ENCODE results near the gene TMEM200B. TPM values are rescaled to one million over a fixed set of nuclear protein-coding genes. Genes with fewer than 3 reads are reported as not detected.
A peak's percentile ranks its signal among the peaks of the same experiment; 100 is the strongest.
"Not testable (repeated sequence)": the region's sequence is repeated elsewhere in the genome, so short reads cannot be mapped to it uniquely, and the experiment has no call there.

Gene TMEM200B
- total RNA-seq, 3 donors from 2014 or later, result 0.61 to 1.7 (median 1.0) TPM

DNA sequence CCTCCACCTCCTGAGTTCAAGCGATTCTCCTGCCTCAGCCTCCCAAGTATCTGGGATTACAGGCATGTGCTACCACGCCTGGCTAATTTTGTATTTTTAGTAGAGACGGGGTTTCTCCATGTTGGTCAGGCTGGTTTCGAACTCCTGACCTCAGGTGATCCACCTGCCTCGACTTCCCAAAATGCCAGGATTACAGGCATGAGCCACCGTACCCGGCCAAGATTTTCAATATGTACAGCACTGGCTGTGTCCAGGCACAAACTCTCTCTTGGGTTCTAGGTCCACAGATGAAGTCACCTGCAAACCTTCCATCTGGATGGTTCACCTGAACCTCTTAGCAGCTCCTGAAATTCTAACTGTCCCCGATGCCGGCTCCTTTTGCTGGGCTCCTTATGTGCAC is 26.6 kb upstream of the TMEM200B start:
- H3K9me3 Mint-ChIP-seq; H3K27me3 Mint-ChIP-seq (ENCODE audit: low read depth); ATAC-seq; H3K4me1 Mint-ChIP-seq (ENCODE audit: low read depth); DNase-seq; H3K4me3 Mint-ChIP-seq: not testable (repeated sequence)
- peaks cover 64% of the 10 kb centered on the region for H3K36me3 Mint-ChIP-seq (ENCODE audit: insufficient read depth)

DNA sequence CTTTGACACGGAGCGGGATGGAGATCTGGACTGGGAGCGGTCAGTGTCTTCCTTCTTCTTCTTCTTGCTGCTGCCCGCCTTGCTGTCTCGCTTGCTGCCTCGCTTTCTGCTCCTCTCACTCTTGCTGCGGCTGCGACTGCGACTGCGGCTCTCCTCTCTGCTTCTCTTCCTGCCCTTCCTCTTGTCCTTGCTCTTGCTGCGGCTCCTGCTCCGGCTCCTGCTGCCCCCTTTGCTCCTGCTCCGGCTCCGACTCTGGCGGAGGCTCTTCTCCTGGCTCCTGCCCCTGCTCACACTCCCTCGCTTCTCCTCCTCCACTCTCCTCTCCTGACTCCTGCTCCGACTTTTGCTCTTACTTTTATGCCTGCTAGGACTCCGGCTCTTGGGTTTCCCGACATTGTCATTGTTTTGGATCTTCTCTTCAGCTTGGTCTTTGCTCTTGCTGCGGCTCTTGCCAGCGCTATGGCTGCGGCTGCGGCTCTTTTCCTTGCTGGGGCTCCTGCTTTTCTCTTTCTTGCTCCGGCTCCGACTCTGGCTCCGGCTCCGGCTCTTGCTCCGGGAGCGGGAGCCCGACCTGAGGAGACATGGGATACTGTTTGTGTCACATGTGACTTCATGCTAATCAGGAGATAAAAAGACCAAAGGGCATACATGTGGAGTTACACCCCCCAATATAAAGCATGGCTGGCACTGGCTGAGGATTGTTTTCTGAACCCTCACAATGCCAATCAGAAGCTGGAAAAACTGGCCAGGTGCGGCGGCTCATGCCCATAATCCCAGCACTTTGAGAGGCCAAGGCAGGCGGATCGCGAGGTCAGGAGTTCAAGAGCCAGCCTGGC is 25.2 kb upstream of the TMEM200B start:
- no peaks in the 10 kb centered on the region for H3K4me1 Mint-ChIP-seq (ENCODE audit: low read depth)
- H3K36me3 Mint-ChIP-seq (ENCODE audit: insufficient read depth), result peaks cover 65% of the 10 kb centered on the region
- DNase-seq, result no peak
- no peak overlapping the region for H3K4me3 Mint-ChIP-seq
- H3K9me3 Mint-ChIP-seq, result no peaks in the 10 kb centered on the region
- no peak for ATAC-seq
- no peaks in the 10 kb centered on the region for H3K27me3 Mint-ChIP-seq (ENCODE audit: low read depth)

DNA sequence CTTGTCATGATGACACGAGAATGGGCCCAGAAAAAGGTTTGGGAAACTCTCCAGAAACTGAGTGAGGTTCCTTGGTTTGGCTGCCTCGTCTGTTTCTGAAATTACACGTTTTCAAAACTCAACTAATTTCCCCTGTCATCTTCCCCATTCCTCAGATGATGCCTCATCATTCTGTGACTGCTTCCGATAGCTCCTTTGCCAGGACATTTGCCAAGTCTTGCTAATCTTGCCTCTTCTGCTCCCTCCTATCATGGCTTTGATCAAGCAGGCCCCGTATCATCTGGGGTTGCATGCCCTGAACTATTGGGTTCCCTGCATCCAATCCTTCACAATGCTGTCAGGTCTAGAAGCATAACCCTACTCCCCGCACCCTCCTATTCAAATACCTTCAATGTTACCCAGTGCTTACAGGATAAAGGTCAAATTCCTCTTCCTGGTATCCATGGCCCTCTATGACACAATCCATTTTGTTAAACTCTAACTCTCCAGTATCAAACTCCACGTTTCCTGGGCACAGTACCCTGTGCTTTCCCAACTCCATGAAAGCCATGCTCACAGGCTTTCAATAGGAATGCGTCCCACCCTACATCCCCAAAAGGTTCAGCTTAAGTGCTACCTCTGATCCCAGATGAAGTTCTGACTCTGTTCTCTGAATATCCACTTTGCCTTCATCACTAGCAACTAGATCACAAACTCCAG is 22.2 kb upstream of the TMEM200B start:
- H3K36me3 Mint-ChIP-seq (ENCODE audit: insufficient read depth), result peaks cover 53% of the 10 kb centered on the region
- H3K27me3 Mint-ChIP-seq (ENCODE audit: low read depth), result no peaks in the 10 kb centered on the region
- H3K4me3 Mint-ChIP-seq, result no peak overlapping the region
- DNase-seq (no peak), ATAC-seq (no peak)
- no peaks in the 10 kb centered on the region for H3K4me1 Mint-ChIP-seq (ENCODE audit: low read depth)
- no peaks in the 10 kb centered on the region for H3K9me3 Mint-ChIP-seq

DNA sequence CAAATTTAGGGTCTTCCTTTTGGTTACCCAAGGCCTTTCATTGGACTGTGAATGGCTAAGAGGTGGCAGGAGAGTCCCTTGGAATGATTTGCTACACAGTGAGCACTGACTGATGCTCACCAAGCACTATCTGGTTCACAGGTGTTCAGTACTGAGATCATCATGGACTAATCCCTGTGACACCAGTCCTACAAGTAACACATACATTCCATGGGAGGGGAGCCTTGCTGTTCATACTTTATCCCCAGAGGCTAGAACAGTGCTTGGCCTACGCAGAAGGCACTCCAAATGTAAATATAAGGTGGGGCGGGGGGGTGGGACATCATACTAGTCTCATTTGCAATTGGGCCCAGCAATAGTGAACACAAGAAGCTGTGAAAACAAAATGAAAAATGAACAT is 20.5 kb upstream of the TMEM200B start:
- ATAC-seq, result no peak
- H3K4me3 Mint-ChIP-seq, result no peak overlapping the region
- H3K4me1 Mint-ChIP-seq (ENCODE audit: low read depth), result no peaks in the 10 kb centered on the region
- H3K9me3 Mint-ChIP-seq, result no peaks in the 10 kb centered on the region
- no peak for DNase-seq
- no peaks in the 10 kb centered on the region for H3K27me3 Mint-ChIP-seq (ENCODE audit: low read depth)
- H3K36me3 Mint-ChIP-seq (ENCODE audit: insufficient read depth), result peaks cover 43% of the 10 kb centered on the region

DNA sequence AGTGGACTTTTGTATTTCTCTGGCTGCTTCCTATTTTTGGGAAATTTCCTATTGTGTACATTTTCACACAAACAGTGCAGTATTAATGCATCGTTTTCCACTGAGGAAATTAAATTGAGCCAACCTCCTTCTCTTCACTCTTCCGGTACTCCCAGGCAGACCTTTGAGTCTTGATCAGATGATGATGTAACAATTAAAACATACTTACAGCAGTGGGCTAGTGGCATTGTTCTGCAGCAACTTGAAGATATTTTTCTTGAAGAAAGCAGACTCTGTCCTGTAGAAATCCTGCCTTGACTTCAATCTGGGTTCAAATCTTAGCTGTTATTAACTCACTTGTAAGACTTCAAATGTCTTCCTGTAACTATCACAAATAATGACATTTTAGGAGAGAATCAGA is 19.0 kb upstream of the TMEM200B start:
- DNase-seq (no peak), ATAC-seq (no peak)
- Mint-ChIP-seq H3K36me3 (ENCODE audit: insufficient read depth) (peaks cover 29% of the 10 kb centered on the region), H3K4me3 (no peak overlapping the region), H3K9me3 (no peaks in the 10 kb centered on the region), H3K27me3 (ENCODE audit: low read depth) (no peaks in the 10 kb centered on the region), H3K4me1 (ENCODE audit: low read depth) (no peaks in the 10 kb centered on the region)

DNA sequence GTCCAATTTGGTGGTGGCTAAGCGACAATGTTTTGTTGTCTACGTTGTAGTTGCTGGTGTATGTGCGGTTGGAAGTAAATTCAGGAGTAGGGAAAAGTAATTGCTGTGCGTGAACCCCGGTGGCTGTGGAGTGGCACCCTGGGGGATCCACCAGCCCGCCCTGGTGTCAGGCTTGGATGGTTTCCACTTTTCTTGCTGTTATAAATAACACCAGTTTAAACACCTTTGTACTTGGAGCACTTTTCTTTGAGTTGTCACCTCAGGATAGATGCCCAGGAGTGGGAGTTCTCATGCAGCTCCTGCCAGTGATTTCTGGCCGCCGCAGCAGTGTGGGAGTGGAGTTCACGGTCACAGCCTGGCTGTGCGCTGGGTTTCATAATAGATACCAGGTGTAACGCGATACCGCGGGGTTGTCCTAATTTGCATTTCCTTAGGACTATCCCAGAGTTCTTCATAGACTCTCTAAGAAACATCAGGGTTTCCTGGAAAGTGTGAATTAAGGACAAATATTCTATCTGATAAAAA is 12.8 kb upstream of the TMEM200B start:
- Mint-ChIP-seq H3K4me1 (ENCODE audit: low read depth) (no peaks in the 10 kb centered on the region), H3K4me3 (no peak overlapping the region), H3K36me3 (ENCODE audit: insufficient read depth) (no peaks in the 10 kb centered on the region), H3K27me3 (ENCODE audit: low read depth) (peaks cover 12% of the 10 kb centered on the region), H3K9me3 (no peaks in the 10 kb centered on the region)
- DNase-seq (no peak), ATAC-seq (no peak)

DNA sequence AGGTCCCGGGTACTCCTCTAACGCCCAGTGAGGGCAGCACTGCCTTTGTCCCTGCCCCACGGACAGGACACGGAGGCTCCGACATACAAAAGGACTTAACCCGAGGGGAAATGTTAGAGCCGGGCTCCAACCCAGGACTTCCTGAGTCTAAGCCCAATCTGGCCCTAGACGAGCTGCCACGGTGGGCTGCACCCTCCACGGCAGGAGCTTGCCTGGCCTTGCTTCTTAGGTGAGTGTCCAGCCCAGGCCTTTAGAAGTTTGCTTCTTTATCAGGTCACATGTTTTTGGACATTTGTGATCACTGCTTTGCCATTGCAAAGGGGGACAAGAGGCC is 11.0 kb upstream of the TMEM200B start:
- H3K36me3 Mint-ChIP-seq (ENCODE audit: insufficient read depth), result no peaks in the 10 kb centered on the region
- H3K4me1 Mint-ChIP-seq (ENCODE audit: low read depth), result no peaks in the 10 kb centered on the region
- peaks cover 12% of the 10 kb centered on the region for H3K27me3 Mint-ChIP-seq (ENCODE audit: low read depth)
- no peaks in the 10 kb centered on the region for H3K9me3 Mint-ChIP-seq
- ATAC-seq (peak in 1 of 2 donors; percentile 35), DNase-seq (no peak)
- H3K4me3 Mint-ChIP-seq, result no peak overlapping the region

DNA sequence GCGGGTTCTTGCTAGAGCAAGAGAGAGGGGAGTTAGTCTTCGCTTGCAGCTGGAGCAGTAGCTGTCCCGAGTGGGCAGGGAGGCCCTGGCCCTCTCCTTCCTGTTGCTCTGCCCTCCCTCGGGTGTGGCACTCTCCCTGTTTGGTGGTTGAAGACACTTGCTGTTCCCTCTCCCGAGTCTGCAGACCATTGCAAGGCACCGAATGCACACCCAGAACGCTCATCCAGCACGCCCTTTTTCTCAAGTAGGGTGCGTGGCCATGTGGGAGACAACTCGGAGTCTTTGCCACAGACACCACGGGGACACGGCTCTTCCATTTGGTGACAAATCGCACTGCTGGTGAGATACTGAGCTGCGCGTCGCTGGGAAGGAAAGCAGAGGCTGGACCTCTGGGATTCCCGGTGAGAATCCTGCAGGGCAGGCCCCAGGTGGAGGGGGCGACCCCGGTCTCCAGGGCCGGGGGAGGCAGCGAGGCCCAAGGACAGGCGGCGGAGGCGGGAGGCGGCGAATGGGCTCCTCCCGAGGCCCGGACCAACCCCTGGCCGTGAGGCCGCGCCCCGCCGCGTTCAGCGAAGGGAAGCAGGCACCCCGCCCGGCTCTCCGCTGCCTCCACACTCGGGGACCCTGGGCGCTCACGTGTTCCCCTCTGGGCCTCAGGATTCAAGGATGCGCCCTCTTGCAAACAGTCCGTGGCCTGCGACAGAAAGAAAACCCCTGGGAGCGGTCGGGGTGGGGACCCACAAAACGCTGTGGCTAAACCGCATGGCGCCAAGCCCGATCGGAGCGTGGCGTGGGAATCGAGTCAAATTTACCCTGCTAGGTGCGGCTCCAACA is 10.4 kb upstream of the TMEM200B start:
- ATAC-seq (peak; percentile 38 to 69), DNase-seq (no peak)
- Mint-ChIP-seq H3K9me3 (no peaks in the 10 kb centered on the region), H3K27me3 (ENCODE audit: low read depth) (peaks cover 12% of the 10 kb centered on the region), H3K4me1 (ENCODE audit: low read depth) (no peaks in the 10 kb centered on the region), H3K36me3 (ENCODE audit: insufficient read depth) (no peaks in the 10 kb centered on the region), H3K4me3 (no peak overlapping the region)

DNA sequence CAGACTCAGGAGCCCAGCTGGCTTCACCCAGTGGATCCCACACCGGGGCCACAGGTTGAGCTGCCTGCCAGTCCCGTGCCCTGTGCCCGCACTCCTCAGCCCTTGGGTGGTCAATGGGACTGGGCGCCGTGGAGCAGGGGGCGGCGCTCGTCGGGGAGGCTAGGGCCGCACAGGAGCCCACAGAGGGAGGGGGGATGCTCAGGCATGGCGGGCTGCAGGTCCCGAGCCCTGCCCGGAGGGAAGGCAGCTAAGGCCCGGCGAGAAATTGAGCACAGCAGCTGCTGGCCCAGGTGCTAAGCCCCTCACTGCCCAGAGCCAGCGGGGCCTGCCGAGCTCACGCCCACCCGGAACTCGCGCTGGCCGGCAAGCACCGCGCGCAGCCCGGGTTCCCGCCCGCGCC is 7.4 kb upstream of the TMEM200B start:
- peaks cover 14% of the 10 kb centered on the region for H3K27me3 Mint-ChIP-seq (ENCODE audit: low read depth)
- DNase-seq; H3K4me1 Mint-ChIP-seq (ENCODE audit: low read depth); ATAC-seq; H3K36me3 Mint-ChIP-seq (ENCODE audit: insufficient read depth); H3K9me3 Mint-ChIP-seq; H3K4me3 Mint-ChIP-seq: not testable (repeated sequence)

DNA sequence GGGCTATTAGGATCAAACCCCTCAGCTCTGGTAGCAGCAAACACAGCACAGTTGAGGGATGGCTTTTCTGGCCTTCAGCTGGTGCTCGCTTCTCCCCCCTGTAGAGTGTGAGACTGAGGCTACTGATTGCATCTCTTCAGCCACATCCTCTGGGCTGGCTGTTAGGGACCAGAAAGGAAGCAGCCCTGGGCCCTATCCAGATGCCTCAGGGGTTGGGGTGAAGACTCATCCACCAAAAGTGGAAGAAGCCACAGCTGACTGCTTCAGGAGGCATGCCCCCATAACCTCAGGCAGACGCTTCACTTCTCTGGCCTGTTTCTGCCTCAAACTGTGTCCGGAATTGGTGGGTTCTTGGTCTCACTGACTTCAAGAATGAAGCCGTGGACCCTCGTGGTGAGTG is 6.2 kb upstream of the TMEM200B start:
- Mint-ChIP-seq H3K4me1 (ENCODE audit: low read depth) (peaks cover 2% of the 10 kb centered on the region), H3K9me3 (no peaks in the 10 kb centered on the region), H3K27me3 (ENCODE audit: low read depth) (peaks cover 21% of the 10 kb centered on the region), H3K36me3 (ENCODE audit: insufficient read depth) (no peaks in the 10 kb centered on the region), H3K4me3 (no peak overlapping the region)
- ATAC-seq, result no peak
- no peak for DNase-seq

DNA sequence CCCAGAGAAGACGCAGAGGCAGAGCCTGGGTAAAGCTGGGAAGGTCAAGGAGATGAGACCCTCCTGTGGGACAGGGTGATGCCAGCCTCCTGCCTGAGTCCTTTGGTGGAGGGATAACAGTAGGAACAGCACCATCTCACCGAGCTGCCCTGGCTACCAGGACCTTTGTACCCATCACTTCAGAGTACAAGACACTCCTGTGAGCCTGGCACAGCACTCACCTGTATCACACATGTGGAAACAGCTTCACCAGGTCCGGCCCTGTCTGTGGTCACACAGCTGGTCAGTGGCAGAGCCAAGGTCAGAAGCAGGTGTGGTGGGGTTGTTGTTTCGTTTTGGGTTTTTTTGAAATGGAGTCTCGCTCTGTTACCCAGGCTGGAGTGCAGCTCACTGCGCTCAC is 5.0 kb upstream of the TMEM200B start:
- Mint-ChIP-seq H3K27me3 (ENCODE audit: low read depth) (peaks cover 18% of the 10 kb centered on the region), H3K9me3 (no peaks in the 10 kb centered on the region), H3K36me3 (ENCODE audit: insufficient read depth) (no peaks in the 10 kb centered on the region), H3K4me3 (no peak overlapping the region), H3K4me1 (ENCODE audit: low read depth) (peaks cover 2% of the 10 kb centered on the region)
- DNase-seq (no peak), ATAC-seq (no peak)

DNA sequence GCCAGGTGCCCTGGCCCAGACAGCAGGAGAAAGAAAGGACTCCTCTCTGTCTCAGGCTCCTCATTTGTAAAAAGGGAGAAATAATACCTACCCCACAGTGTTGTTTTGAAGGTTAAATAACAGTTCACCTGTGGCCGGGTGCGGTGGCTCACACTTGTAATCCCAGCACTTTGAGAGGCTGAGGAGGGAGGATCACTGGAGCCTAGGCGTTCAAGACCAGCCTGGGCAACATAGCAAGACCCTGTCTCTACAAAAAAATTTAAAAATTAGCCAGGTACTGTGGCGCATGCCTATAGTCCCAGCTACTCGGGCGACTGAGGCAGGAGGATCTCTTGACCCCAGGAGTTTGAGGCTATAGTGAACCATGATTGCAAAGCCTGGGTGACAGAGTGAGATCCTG is 2.5 kb upstream of the TMEM200B start:
- Mint-ChIP-seq H3K36me3 (ENCODE audit: insufficient read depth) (no peaks in the 10 kb centered on the region), H3K4me3 (peak overlapping the region; percentile 79), H3K9me3 (no peaks in the 10 kb centered on the region), H3K27me3 (ENCODE audit: low read depth) (peaks cover 17% of the 10 kb centered on the region), H3K4me1 (ENCODE audit: low read depth) (peaks cover 5% of the 10 kb centered on the region)
- DNase-seq (no peak), ATAC-seq (no peak)

DNA sequence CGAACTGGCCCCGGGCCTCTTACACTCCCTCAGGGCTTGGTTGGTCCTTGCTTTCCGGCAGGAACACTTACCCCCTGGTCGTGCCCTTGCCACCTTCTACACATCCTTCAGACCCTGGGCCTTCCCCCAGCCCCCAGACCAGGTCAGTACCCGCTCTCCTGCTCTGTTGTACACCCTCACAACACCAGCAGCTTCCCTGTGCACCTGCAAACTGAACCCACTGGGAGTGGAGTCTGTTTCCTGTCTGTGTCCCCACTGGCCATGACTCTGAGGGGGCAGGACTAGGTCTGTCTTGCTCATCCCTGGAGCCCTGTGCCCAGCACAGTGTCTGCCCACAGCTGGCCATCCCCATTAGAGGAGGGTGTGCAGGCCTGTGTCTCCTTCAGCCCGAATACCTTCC is 2.1 kb upstream of the TMEM200B start:
- H3K27me3 Mint-ChIP-seq (ENCODE audit: low read depth), result peaks cover 19% of the 10 kb centered on the region
- peaks cover 5% of the 10 kb centered on the region for H3K4me1 Mint-ChIP-seq (ENCODE audit: low read depth)
- H3K9me3 Mint-ChIP-seq, result no peaks in the 10 kb centered on the region
- DNase-seq, result no peak
- H3K36me3 Mint-ChIP-seq (ENCODE audit: insufficient read depth), result no peaks in the 10 kb centered on the region
- peak overlapping the region; percentile 79 for H3K4me3 Mint-ChIP-seq
- ATAC-seq, result no peak

DNA sequence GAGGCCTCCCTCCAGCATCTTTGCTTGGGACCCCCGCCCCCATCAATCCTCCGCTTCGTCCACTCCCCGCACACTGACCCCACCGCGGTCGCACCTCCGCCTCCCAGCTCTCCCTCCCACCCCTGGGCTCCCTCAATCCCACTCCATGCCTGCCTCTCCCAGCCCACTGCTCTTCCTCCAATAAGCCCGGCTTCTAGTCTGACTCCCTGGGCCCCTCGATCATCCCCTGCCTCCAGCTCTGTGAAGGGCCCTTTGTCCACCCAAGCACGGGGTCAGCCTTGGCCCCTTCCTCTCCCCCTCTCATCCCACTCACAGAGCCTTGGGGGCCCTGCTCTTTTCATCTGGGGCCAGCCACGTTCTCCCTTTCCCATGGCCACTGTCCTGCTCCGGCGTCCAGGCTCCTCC is 1.5 kb upstream of the TMEM200B start:
- Mint-ChIP-seq H3K27me3 (ENCODE audit: low read depth) (peaks cover 23% of the 10 kb centered on the region), H3K4me3 (peak overlapping the region; percentile 79), H3K36me3 (ENCODE audit: insufficient read depth) (no peaks in the 10 kb centered on the region), H3K4me1 (ENCODE audit: low read depth) (peaks cover 5% of the 10 kb centered on the region), H3K9me3 (no peaks in the 10 kb centered on the region)
- ATAC-seq (no peak), DNase-seq (no peak)
